HAP-1 (cell line): ENCODE measurements around the gene STX8.
"Not testable (repeated sequence)": the region's sequence is repeated elsewhere in the genome, so short reads cannot be mapped to it uniquely, and the experiment has no call there.

ENCODE experiments used
- DNase-seq, 2 experiments: peaks; one replicate each; pipeline ENCODE4 v3.0.0-alpha.2; 2016 to 2020; ENCODE audit warnings: low spot score in 2 of 2
- H3K27me3 ChIP-seq: fragments of 250-450 bp; sonication (Bioruptor Pico); 2 replicates; pipeline ENCODE4 v1.5.1; 2020; ENCODE audit warnings: low read depth, mild to moderate bottlenecking, moderate library complexity
- H3K36me3 ChIP-seq: fragments of 250-450 bp; sonication (Bioruptor Pico); replicated peaks from 2 replicates; pipeline ENCODE4 v1.5.1; 2020; ENCODE audit warnings: mild to moderate bottlenecking
- H3K4me1 ChIP-seq: fragments of 250-450 bp; sonication (Bioruptor Pico); 2 replicates; pipeline ENCODE4 v1.5.1; 2020; ENCODE audit warnings: mild to moderate bottlenecking
- H3K4me3 ChIP-seq: fragments of 250-450 bp; sonication (Bioruptor Pico); 2 replicates; pipeline ENCODE4 v1.5.1; 2020; ENCODE audit warnings: mild to moderate bottlenecking, moderate library complexity
- H3K9me3 ChIP-seq: fragments of 250-450 bp; sonication (Bioruptor Pico); 2 replicates; pipeline ENCODE4 v1.5.1; 2020; ENCODE audit warnings: mild to moderate bottlenecking, moderate library complexity
- in situ Hi-C: fragments of 300-500 bp; cut with MboI; formaldehyde crosslinking; loops from 3 replicates; pipeline ENCODE4 v1.14.3; 2020; ENCODE audit warnings: low sequenced_read_pairs, inconsistent platforms, mixed read lengths

The STX8 gene

DNA sequence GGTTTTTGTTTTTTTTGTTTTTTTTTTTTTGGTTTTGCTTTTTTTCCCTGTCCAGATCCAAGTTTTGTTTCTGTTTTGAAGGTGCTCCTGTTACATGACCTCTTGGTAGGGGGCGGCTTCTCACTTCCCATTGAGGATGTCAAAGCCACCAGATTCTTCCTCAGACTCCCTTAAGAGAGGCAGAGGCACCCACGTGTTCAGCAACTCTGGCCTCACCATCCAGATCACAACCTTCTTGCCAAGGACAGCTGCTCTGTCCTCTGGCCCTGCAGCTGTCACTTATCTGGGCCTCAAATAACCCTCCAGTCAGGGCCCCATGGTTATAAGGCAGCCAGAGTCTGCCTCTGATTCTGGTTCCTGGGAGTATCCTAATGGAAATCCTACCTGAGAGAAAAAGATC, 208.5 kb downstream of the STX8 start:
- DNase-seq = no peak
- Histone ChIP-seq H3K27me3 (no peaks in the 10 kb centered on the region), H3K4me3 (no peak overlapping the region), H3K4me1 (peaks cover 12% of the 10 kb centered on the region), H3K36me3 (no peaks in the 10 kb centered on the region), H3K9me3 (no peaks in the 10 kb centered on the region)
- in situ Hi-C loops = no loop called here

DNA sequence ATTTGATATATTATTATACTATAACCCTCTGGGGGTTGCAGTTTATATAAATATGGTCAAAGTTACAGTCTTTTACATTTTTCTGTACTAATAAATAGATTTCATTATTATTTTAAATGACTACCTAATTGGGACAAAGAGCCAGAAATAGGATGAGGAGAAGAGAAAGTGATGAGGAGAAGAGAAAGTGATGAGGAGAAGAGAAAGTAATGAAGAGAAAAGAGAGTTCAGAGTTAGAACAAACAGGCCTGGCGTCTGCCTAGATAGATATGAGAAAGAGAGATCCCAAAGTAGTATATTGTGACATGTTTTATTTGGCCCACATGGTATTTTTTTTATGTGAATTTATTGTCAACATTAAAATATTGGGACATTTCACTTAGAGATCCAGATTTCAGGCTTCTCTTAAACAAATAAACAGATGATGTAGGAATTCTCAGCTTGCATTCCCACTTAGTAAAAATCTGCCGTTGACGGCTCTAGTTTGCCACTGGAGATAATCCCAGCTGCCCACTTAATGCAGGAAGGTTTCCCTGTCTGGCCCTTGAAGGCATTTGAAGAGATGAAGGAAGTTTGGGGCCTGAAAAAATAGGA, 210.7 kb downstream of the STX8 start:
- DNase-seq = no peak
- no peak overlapping the region for H3K4me3 ChIP-seq
- H3K27me3 ChIP-seq = no peaks in the 10 kb centered on the region
- H3K4me1 ChIP-seq = no peaks in the 10 kb centered on the region
- H3K9me3 ChIP-seq = no peaks in the 10 kb centered on the region
- in situ Hi-C loops = no loop called here
- H3K36me3 ChIP-seq = no peaks in the 10 kb centered on the region

DNA sequence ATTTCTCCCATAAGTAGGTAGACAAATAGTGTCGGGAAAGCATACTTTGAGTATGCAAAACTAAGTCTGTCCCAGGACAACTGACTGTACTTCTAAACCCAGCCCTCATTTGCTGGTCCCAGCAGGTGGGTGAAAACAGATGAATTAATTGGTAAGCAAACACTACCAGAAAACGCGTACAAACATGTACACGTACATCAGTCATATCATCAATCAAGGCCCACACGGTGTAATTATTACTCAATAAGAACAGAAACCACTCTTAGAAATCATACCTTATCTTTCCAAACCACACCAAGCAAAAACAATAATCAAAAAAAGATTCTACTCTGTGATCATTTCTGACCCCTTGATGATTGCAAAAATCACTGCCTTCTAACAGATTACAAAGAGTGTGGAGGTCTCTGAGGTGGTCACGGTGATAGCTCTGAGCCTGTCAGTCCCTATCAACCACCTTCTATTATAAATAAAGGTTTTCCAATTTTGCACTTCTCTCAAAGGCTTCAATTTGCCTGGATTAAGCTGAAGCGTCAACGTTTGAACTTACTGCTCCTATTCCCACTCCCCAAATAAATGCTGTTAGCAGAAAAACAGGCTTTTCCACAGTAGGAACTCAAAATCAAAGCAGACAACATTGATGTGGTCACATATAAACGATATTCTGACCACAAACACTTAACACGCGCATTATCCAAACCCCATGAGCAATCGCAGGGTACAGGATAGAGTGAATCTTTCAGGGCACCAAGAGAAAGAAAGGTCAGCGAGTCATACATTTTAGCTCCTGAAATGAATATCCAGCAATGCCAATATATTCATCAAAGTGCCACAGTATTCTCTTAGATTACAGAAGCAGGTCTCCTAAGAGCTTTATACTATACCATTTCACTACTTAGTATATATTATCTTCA, 211.9 kb downstream of the STX8 start:
- Histone ChIP-seq H3K4me3 (no peak overlapping the region), H3K36me3 (no peaks in the 10 kb centered on the region), H3K9me3 (no peaks in the 10 kb centered on the region), H3K4me1 (no peaks in the 10 kb centered on the region), H3K27me3 (no peaks in the 10 kb centered on the region)
- no peak for DNase-seq
- in situ Hi-C loops = no loop called here

DNA sequence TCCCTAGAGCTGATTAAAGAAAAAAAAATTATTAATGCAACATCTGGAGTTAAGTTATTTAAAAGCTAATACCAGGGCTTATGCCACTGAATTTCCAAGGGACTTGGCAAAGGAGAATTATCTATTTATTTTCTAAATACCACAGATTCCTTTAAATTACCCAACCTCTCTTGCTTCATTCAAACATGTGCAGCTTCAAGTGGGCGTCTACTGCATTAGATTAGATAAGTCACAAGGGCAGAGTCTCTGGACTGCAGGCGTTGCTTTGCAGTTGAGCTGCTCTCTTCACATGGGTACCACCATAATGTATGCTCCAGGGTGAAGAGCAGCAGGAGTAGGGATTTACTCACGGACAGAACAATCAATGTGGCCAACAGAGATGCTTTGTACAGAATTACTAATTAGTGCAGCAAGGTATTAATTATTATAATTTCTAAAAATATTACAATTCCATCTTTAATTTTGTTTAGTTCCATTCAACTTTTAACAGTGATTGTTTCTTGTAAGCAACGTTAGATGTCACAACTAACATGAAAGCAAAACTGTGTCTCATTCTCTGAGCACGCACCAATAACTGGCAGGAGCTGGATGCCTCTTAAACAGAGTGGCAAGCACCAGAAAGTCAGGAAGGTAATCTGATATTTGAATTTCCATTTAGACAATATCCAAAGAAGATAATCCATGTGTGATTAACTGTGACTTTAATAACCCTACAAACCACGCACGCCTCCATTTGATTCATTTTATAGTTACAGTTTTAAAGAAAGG, 214.2 kb downstream of the STX8 start:
- Histone ChIP-seq H3K4me3 (no peak overlapping the region), H3K4me1 (no peaks in the 10 kb centered on the region), H3K27me3 (no peaks in the 10 kb centered on the region), H3K36me3 (no peaks in the 10 kb centered on the region), H3K9me3 (no peaks in the 10 kb centered on the region)
- DNase-seq = no peak
- in situ Hi-C loops = no loop called here

DNA sequence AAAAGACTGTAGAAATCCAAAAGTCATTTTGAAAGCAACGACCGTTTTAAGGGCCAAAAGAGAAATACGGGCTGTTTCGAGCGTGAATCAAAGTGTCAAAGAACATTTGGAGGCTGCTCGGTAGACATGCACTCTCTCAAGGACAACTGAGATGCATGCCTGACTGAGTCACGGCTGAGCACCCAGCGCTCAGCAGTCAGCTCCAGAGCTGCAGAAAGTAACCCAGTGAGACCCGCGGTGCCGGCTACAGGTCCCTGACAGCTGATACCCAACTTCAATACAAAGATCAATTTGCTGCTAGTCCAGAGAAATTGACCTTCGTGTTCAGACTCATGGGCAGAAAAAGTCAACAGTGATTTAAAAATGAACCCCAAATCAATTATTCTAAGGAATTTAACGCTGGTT, 214.9 kb downstream of the STX8 start:
- DNase-seq = no peak

DNA sequence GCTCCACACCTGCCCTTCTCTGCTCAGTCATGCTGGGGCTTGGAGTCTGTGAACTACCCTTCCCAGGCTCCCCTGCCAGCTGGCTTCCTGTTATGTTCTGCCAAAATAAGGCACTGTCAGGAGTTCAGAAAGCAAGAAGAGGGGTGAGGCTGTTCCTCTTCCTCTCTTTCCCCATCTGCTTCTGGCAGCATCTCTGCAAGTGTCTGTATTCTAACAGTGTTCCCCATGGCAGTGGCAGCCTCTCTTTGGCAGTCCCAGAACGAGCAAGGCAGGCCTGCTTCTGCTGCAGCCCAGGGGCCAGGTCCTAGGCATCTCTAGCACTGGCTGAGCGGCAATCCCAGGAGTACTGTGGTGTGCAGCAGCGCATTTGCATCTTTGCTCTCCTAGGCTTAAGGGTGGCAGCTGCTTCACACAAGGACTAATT, 219.1 kb downstream of the STX8 start:
- no peak for DNase-seq
- in situ Hi-C loops = no loop called here

More for the DNA sequence above, 214.9 kb downstream of the STX8 start:
- in situ Hi-C loops = no loop called here
- Histone ChIP-seq H3K4me3 (no peak overlapping the region), H3K36me3 (no peaks in the 10 kb centered on the region), H3K27me3 (no peaks in the 10 kb centered on the region), H3K9me3 (no peaks in the 10 kb centered on the region), H3K4me1 (no peaks in the 10 kb centered on the region)

DNA sequence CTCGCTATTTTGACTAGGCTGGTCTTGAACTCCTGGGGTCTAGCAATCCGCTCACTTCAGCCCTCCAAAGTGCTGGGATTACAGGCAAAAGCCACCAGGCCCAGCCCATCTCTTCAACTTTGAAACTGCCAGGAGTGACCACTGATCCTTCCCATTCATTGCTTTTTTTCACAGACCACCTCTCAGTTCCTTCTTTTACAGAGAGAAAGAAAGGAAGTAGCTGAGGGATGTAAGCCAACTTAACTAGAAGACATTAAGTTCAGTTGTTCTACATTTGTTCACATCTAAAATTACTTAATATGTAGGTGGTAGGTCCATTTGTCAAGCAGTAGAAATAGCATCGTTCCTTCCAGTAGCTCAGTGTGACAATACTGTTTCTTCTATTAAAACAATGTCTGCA, 219.8 kb downstream of the STX8 start:
- H3K4me1 ChIP-seq = no peaks in the 10 kb centered on the region
- DNase-seq = no peak
- H3K36me3 ChIP-seq = no peaks in the 10 kb centered on the region
- H3K9me3 ChIP-seq = no peaks in the 10 kb centered on the region
- H3K27me3 ChIP-seq = no peaks in the 10 kb centered on the region
- H3K4me3 ChIP-seq = no peak overlapping the region
- in situ Hi-C loops = no loop called here

More for the DNA sequence above, 219.1 kb downstream of the STX8 start:
- Histone ChIP-seq H3K4me1 (no peaks in the 10 kb centered on the region), H3K9me3 (no peaks in the 10 kb centered on the region), H3K4me3 (no peak overlapping the region), H3K36me3 (no peaks in the 10 kb centered on the region), H3K27me3 (no peaks in the 10 kb centered on the region)

DNA sequence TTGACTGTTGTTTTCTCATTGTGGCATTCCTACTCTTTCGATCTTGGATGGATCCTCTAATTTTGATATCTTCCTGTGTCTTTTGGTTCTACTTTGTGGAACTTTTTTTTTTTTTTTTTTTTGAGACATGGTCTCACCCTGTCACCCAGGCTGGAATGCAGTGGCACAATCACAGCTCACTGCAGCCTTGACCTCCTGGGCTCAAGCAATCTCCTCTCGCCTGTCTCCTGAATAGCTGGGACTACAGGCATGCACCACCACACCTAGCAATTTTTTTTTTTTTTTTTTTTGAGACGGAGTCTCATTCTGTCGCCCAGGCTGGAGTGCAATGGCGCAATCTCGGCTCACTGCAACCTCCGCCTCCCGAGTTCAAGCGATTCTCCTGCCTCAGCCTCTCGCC, 220.4 kb downstream of the STX8 start:
- DNase-seq, H3K9me3 ChIP-seq, H3K27me3 ChIP-seq, in situ Hi-C loops, H3K36me3 ChIP-seq, H3K4me3 ChIP-seq, H3K4me1 ChIP-seq: not testable (repeated sequence)

DNA sequence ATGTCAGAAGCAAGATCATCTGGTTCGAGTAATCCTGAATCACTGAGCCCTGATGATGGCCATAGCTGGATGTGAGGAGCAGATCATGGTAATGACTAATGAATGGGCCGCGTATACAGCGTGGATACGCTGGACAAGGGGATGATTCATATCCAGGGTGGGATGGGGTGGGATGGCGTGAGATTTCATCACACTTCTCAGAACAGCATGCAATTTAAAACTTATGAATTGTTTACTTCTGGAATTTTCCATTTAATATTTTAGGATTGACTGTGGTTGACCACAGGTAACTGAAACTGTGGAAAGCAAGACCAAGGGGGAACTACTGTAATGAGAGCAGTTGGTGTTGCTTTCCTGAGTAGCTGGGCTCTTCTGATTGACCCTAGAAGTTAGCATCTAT, 225.5 kb downstream of the STX8 start:
- H3K27me3 ChIP-seq = no peaks in the 10 kb centered on the region
- no peak overlapping the region for H3K4me3 ChIP-seq
- no peaks in the 10 kb centered on the region for H3K4me1 ChIP-seq
- no peaks in the 10 kb centered on the region for H3K36me3 ChIP-seq
- no peaks in the 10 kb centered on the region for H3K9me3 ChIP-seq
- in situ Hi-C loops = no loop called here
- no peak for DNase-seq

DNA sequence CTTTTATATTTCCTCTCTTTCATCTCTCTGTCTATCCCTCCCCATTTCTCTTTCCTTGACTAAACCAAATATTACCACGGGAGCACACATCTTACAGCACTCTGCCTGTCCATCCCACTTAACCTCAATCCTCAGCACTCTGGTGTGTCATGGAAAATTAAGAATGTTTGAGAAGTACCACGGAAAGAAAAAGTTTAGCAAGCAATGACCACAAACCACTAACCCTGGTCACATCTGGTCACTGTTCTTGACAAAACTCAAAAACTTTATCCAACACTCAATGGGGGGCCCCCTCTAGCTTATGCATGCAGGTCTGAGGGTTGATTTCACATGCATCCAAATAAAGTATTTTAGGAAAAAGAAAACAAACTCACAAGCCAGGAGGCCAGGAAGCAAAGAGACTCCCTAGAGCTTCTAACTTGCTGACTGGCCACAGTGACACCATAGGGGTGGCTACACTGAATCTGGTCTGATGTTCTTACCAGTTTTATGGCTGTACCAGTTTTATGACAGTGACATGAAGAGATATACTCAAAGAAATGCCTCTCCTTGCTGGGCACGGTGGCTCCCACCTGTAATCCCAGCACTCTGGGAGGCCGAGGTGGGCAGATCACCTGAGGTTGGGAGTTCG, 229.2 kb downstream of the STX8 start:
- no peaks in the 10 kb centered on the region for H3K4me1 ChIP-seq
- H3K9me3 ChIP-seq = no peaks in the 10 kb centered on the region
- in situ Hi-C loops = no loop called here
- no peaks in the 10 kb centered on the region for H3K27me3 ChIP-seq
- H3K4me3 ChIP-seq = no peak overlapping the region
- H3K36me3 ChIP-seq = no peaks in the 10 kb centered on the region
- no peak for DNase-seq

DNA sequence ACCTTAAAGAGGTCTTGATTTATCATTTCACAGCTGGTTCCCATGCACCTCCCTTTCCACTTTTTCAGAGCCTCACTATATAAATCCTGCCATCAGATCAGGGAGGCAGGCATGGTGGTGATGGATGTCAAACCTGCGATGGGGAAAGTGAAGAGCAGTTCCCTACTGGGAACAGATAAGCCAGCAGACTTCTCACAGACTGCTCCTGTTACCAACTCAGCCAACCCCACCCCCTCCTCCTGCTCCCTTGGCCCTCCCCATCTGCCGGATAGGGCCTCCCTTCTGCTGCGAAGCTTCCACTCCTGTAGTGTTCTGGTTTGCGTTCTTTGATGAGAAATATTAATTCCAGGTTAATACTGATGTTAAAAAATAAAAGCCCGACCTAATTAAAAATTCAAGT, 232.1 kb downstream of the STX8 start:
- H3K4me1 ChIP-seq = no peaks in the 10 kb centered on the region
- in situ Hi-C loops = no loop called here
- no peak overlapping the region for H3K4me3 ChIP-seq
- DNase-seq = no peak
- no peaks in the 10 kb centered on the region for H3K27me3 ChIP-seq
- H3K9me3 ChIP-seq = no peaks in the 10 kb centered on the region
- no peaks in the 10 kb centered on the region for H3K36me3 ChIP-seq

DNA sequence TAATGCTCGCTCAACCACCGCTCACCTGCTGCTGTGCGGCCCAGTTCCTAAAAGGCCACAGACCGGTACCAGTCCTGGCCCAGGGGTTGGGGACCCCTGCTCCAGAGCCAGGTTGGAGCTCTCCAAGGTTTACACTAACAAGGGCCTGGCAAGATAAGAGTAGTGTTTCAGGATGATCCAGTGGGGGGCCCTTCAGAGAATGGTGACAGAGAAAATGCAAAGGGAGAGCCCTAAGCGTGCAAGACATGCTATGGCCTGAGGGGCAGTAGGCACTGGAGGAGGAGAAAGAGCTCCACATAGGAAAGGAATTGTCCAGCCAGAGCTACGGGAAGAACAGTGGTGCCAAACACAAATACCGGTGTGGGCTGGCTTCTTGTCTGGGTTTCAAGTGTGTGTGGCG, 233.4 kb downstream of the STX8 start:
- Histone ChIP-seq H3K36me3 (no peaks in the 10 kb centered on the region), H3K4me1 (no peaks in the 10 kb centered on the region), H3K9me3 (no peaks in the 10 kb centered on the region), H3K4me3 (no peak overlapping the region), H3K27me3 (no peaks in the 10 kb centered on the region)
- no peak for DNase-seq
- in situ Hi-C loops = no loop called here

DNA sequence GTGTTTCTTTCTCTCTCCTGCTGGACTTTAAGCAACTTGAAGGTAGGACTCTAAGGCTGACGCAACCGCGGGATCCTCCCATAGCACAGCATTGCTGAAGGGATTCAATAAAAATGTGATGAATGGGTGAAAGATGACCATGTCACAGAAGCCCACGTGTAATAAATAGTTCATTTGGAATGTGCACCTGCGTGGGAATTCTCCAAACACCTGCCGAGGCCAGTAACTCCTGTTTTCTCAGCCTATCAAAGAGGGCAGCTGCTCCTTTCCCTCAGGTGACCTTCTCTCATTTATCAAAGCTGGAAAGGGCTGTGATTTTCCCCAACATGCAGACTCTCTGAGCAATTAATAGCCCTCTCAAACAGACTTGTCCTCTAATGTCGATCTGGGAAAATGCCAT, 235.7 kb downstream of the STX8 start:
- Histone ChIP-seq H3K27me3 (no peaks in the 10 kb centered on the region), H3K9me3 (no peaks in the 10 kb centered on the region), H3K4me1 (no peaks in the 10 kb centered on the region), H3K4me3 (no peak overlapping the region), H3K36me3 (no peaks in the 10 kb centered on the region)
- in situ Hi-C loops = no loop called here
- DNase-seq = no peak

DNA sequence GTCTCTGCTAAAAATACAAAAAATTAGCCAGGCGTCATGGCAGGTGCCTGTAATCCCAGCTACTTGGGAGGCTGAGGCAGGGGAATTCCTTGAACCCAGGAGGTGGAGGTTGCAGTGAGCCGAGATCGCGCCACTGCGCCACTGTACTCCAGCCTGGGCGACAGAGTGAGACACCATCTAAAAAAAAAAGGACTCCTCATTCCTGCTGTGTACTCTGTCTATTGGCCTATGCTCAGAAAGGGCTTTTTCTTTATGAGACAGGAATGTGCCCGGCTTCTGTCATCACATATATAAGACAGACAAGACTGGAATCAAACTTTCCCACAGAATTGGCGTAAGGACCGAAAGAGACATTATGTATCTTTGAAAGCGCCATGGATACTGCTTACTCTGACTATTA, 236.1 kb downstream of the STX8 start:
- DNase-seq, H3K4me1 ChIP-seq, H3K9me3 ChIP-seq, H3K4me3 ChIP-seq, H3K27me3 ChIP-seq, in situ Hi-C loops, H3K36me3 ChIP-seq: not testable (repeated sequence)
